K562 (cell line): ENCODE data around the gene SLC16A4. TPM values are rescaled to one million over a fixed set of nuclear protein-coding genes. Genes with fewer than 3 reads are reported as not detected.

Experiments
- ATAC-seq: fragments of 200-7000 bp; cut with Tn5 transposase; 3 replicates; pipeline ENCODE4 v1.9.1; 2020; ENCODE audit warnings: moderate library complexity
- BruUV-seq: library from RNA; stranded (reverse); fragments of 400-500 nt; replicated peaks from 2 replicates; lab custom pipeline; 2021; lab: Mats Ljungman, UMichigan
- CTCF ChIA-PET: fragments of 300-600 bp; formaldehyde crosslinking; extraction: SDS; loops from one replicate; lab custom pipeline; 2021; ENCODE audit warnings: low intra/inter-chr PET ratio; lab: Yijun Ruan, JAX
- POLR2A ChIA-PET: fragments of 300-600, 350-650 bp; sonication (Branson Sonifier 250); formaldehyde crosslinking; extraction: SDS; loops from one replicate; lab custom pipeline; 2021; ENCODE audit warnings: antibody characterized with exemption, inconsistent platforms; lab: Yijun Ruan, JAX
- DNase-seq, 4 experiments: peaks; one replicate each; pipeline versions ENCODE4 v3.0.0 to v3.0.0-alpha.2; 2011 to 2018; ENCODE audit warnings: low spot score in 3 of 4, mixed read lengths in 3 of 4; ENCODE audit errors: extremely low read depth in 1 of 4
- FAIRE-seq: peaks from 2 replicates; lab custom pipeline; 2011; peaks lifted over from hg19 to GRCh38; lab: Jason Lieb, UNC
- H2AFZ ChIP-seq: 2 replicates; pipeline ENCODE4 v1.6.0; 2011; ENCODE audit warnings: low read depth, low read length, control low read depth, inconsistent platforms
- H3K27ac ChIP-seq: fragments of 200-600 bp; 3 replicates; pipeline ENCODE4 v1.8.0; 2011; ENCODE audit warnings: low read depth, mild to moderate bottlenecking, control low read depth, inconsistent platforms, low read length, moderate library complexity, mixed read lengths; ENCODE audit errors: extremely low read depth
- H3K27me3 ChIP-seq, 2 experiments: fragments of 300-600 bp in 1 of 2; 2 replicates in 1 of 2; 3 replicates in 1 of 2; pipeline versions ENCODE4 v1.6.0 to v1.8.0; 2011; ENCODE audit warnings: inconsistent platforms in 2 of 2, low read length in 2 of 2, mild to moderate bottlenecking in 1 of 2, mixed read lengths in 1 of 2, moderate library complexity in 1 of 2; ENCODE audit not compliant: control insufficient read depth in 2 of 2, insufficient read depth in 2 of 2
- H3K36me3 ChIP-seq: fragments of 300-600 bp; 3 replicates; pipeline ENCODE4 v1.8.0; 2011; ENCODE audit warnings: mild to moderate bottlenecking, low read length, inconsistent platforms; ENCODE audit not compliant: control insufficient read depth, insufficient read depth
- H3K4me1 ChIP-seq, 2 experiments: fragments of 200-600 bp in 1 of 2; replicated peaks in 1 of 2; 2 replicates in 1 of 2; 3 replicates in 1 of 2; pipeline versions ENCODE4 v1.5.1 to v1.8.0; 2011; ENCODE audit warnings: inconsistent platforms in 2 of 2, low read length in 2 of 2, mild to moderate bottlenecking in 1 of 2, mixed read lengths in 1 of 2, moderate library complexity in 1 of 2; ENCODE audit not compliant: control insufficient read depth in 2 of 2, insufficient read depth in 2 of 2
- H3K4me2 ChIP-seq: 2 replicates; pipeline ENCODE4 v1.6.1; 2011; ENCODE audit warnings: low read length, control low read depth, inconsistent platforms, mixed read lengths; ENCODE audit not compliant: insufficient read depth
- H3K4me3 ChIP-seq: fragments of 200-600 bp; sonication (generic), shearing (Covaris generic); 2 replicates; pipeline ENCODE4 v1.5.1; 2016; ENCODE audit warnings: control low read depth, inconsistent platforms
- H3K79me2 ChIP-seq: fragments of 200-600 bp; 3 replicates; pipeline ENCODE4 v1.8.0; 2011; ENCODE audit warnings: low read length, inconsistent platforms; ENCODE audit not compliant: control insufficient read depth, insufficient read depth
- H3K9ac ChIP-seq, 2 experiments: 2 replicates each; pipeline versions ENCODE4 v1.6.0 to v1.6.1; 2011; ENCODE audit warnings: low read depth in 2 of 2, low read length in 2 of 2, control low read depth in 1 of 2, inconsistent platforms in 1 of 2, mild to moderate bottlenecking in 1 of 2, mixed read lengths in 1 of 2; ENCODE audit not compliant: insufficient read depth in 1 of 2
- H3K9me1 ChIP-seq: one replicate; pipeline ENCODE4 v1.6.0; 2011; ENCODE audit warnings: inconsistent platforms, mild to moderate bottlenecking, low read length, moderate library complexity; ENCODE audit not compliant: control insufficient read depth, insufficient read depth
- H3K9me3 ChIP-seq: replicated peaks from 2 replicates; pipeline ENCODE4 v1.5.1; 2011; ENCODE audit warnings: low read depth, low read length, inconsistent platforms; ENCODE audit not compliant: control insufficient read depth, insufficient read depth
- H4K20me1 ChIP-seq: replicated peaks from 2 replicates; pipeline ENCODE4 v1.6.1; 2011; ENCODE audit warnings: low read length, inconsistent platforms, mixed read lengths; ENCODE audit not compliant: control insufficient read depth, insufficient read depth
- COPS2 ChIP-seq: fragments of 450-650 bp; conservative IDR thresholded peaks from 2 replicates; pipeline ENCODE4 v1.6.1; 2016; ENCODE audit warnings: mild to moderate bottlenecking, moderate library complexity
- CREB3L1 ChIP-seq: fragments of 450-650 bp; IDR thresholded peaks from 2 replicates; pipeline ENCODE4 v1.6.1; 2014; ENCODE audit warnings: low read depth, mild to moderate bottlenecking, moderate library complexity, borderline replicate concordance
- L3MBTL2 ChIP-seq: fragments of 450-650 bp; IDR thresholded peaks from 2 replicates; pipeline ENCODE4 v1.6.1; 2016; ENCODE audit warnings: mild to moderate bottlenecking, moderate library complexity
- ZKSCAN8 ChIP-seq: fragments of 200-800 bp; sonication (Bioruptor generic); IDR thresholded peaks from 2 replicates; pipeline ENCODE4 v1.6.1; 2016; ENCODE audit warnings: missing genetic modification characterization, missing compliant biosample characterization
- WGBS: fragments of 100-300 bp; shearing (Covaris generic); methylation state at CpG from one replicate; pipeline ENCODE4 v1.1.6; 2016; ENCODE audit warnings: low coverage, mixed read lengths; ENCODE audit not compliant: insufficient coverage; ENCODE audit errors: missing lambda C conversion rate; 5-methylcytosine and 5-hydroxymethylcytosine counted together
- in situ Hi-C: fragments of 300-500 bp; cut with MboI; formaldehyde crosslinking; loops from 4 replicates; pipeline ENCODE4 v1.15.0; 2018; ENCODE audit warnings: inconsistent platforms, mixed read lengths
- intact Hi-C: fragments of 100-400 bp; cut with micrococcal nuclease; formaldehyde crosslinking; loops from 2 replicates; pipeline ENCODE4 v1.14.2; 2022
- polyA plus RNA-seq, 8 experiments: library from polyadenylated mRNA; depleted of rRNA in 4 of 8; stranded (reverse) in 5 of 8; unstranded in 3 of 8; fragments of >200 nt; fragmentation: Nextera tagmentation in 2 of 8; fragmentation: Illumina TruSeq in 1 of 8; extraction: Ambion mirVana in 2 of 8; extraction: Trizol in 1 of 8; gene quantifications; 2 replicates each; pipeline versions ENCODE4 v1.2.1 to v1.2.3, GENCODE V29; 2011 to 2014; ENCODE audit warnings: inconsistent platforms in 1 of 8, missing spikeins in 1 of 8
- total RNA-seq, 7 experiments: library from RNA; depleted of rRNA in 6 of 7; stranded (reverse); fragments of >200 nt in 6 of 7; fragmentation: Illumina TruSeq in 2 of 7; extraction: Trizol in 2 of 7; gene quantifications; 2 replicates each; pipeline versions ENCODE4 v1.2.1 to v1.2.3, GENCODE V29; 2011 to 2021; ENCODE audit warnings: low replicate concordance in 1 of 7

SLC16A4 gene
- total and polyA plus RNA-seq, 9 of the 15 experiments (the other 6 are each of a cell fraction or from before 2014, with no cell fraction given), result 0.04 to 0.31 (median 0.18) TPM; not detected in 1

GRCh38 chr1:110343249-110343648 lies 47.6 kb downstream of the SLC16A4 start:
- peaks cover 83% of the 10 kb centered on the region for H4K20me1 ChIP-seq
- H3K27me3 ChIP-seq, result no peaks in the 10 kb centered on the region
- no peak overlapping the region for H3K27ac ChIP-seq
- CTCF ChIA-PET, result no interaction called here
- H3K4me3 ChIP-seq, result peak overlapping the region; percentile 82; the same call in 1 of the 2 replicates
- WGBS, result 28% methylated on average over 2 of the region's 2 CpGs
- H3K4me2 ChIP-seq, result peak overlapping the region; percentile 87
- H3K79me2 ChIP-seq, result peaks cover 90% of the 10 kb centered on the region
- no peak overlapping the region for H2AFZ ChIP-seq
- FAIRE-seq (no peak), ATAC-seq (no peak), DNase-seq (no peak)
- H3K36me3 ChIP-seq, result peaks cover 81% of the 10 kb centered on the region
- TF ChIP-seq ZKSCAN8 (CRISPR knock-in tag), result no peak
- TF ChIP-seq L3MBTL2, result no peak
- TF ChIP-seq COPS2, result no peak
- no peak for TF ChIP-seq CREB3L1
- POLR2A ChIA-PET, result interaction anchor here (0.7 to 1.4 kb wide), 3 partner anchors 22 to 46 kb away, joined by 3 to 4 read pairs (median 3); no protein-coding TSS in a partner anchor
- H3K9me3 ChIP-seq, result no peaks in the 10 kb centered on the region
- peaks cover 27 to 56% of the 10 kb centered on the region in 2 experiments for H3K4me1 ChIP-seq
- BruUV-seq, result no TSS peak
- in situ Hi-C loops, result no loop called here
- peak overlapping the region in 1 of 2 experiments; percentile 99; a peak in 1 of 4 replicates for H3K9ac ChIP-seq
- intact Hi-C loops, result no loop called here
- H3K9me1 ChIP-seq, result peaks cover 9% of the 10 kb centered on the region
